CD14-positive monocyte (primary cell): Measurements from ENCODE around the gene SCNN1B. TPM values are rescaled to one million over a fixed set of nuclear protein-coding genes. Genes with fewer than 3 reads are reported as not detected.
"Not testable (repeated sequence)": the region's sequence is repeated elsewhere in the genome, so short reads cannot be mapped to it uniquely, and the experiment has no call there.

Experiments used
- DNase-seq, 3 donors: peaks; one replicate each; pipeline ENCODE4 v3.0.0-alpha.2; 2011 to 2022
- H2AFZ ChIP-seq: 2 replicates; pipeline ENCODE4 v1.6.0; 2012; ENCODE audit warnings: mild to moderate bottlenecking, low read depth, low read length, inconsistent platforms; ENCODE audit not compliant: insufficient read depth, poor library complexity, severe bottlenecking
- H3K27ac ChIP-seq, 2 donors: 1 replicate in 1 of 2; 2 replicates in 1 of 2; pipeline ENCODE4 v1.5.1; 2012 to 2013; ENCODE audit warnings: low read length in 2 of 2, control low read depth in 1 of 2, inconsistent platforms in 1 of 2, low read depth in 1 of 2, mild to moderate bottlenecking in 1 of 2
- H3K27me3 ChIP-seq, 2 donors: one replicate each; pipeline versions ENCODE4 v1.6.0 to v1.6.1; 2011 to 2013; ENCODE audit warnings: low read length in 2 of 2; ENCODE audit not compliant: control insufficient read depth in 2 of 2, insufficient read depth in 2 of 2
- H3K36me3 ChIP-seq, 2 donors: replicated peaks in 1 of 2; 1 replicate in 1 of 2; 2 replicates in 1 of 2; pipeline versions ENCODE4 v1.5.1 to v1.6.1; 2012 to 2013; ENCODE audit warnings: low read length in 2 of 2, control low read depth in 1 of 2, inconsistent platforms in 1 of 2, mild to moderate bottlenecking in 1 of 2; ENCODE audit not compliant: insufficient read depth in 2 of 2, control insufficient read depth in 1 of 2
- H3K4me1 ChIP-seq, 2 donors: 1 replicate in 1 of 2; 2 replicates in 1 of 2; pipeline versions ENCODE4 v1.5.1 to v1.6.1; 2012 to 2013; ENCODE audit warnings: low read length in 2 of 2, control low read depth in 1 of 2, inconsistent platforms in 1 of 2, mild to moderate bottlenecking in 1 of 2, moderate library complexity in 1 of 2; ENCODE audit not compliant: insufficient read depth in 2 of 2, control insufficient read depth in 1 of 2
- H3K4me2 ChIP-seq: replicated peaks from 2 replicates; pipeline ENCODE3; 2012; ENCODE audit warnings: low read length, moderate library complexity, mild to moderate bottlenecking; ENCODE audit not compliant: poor library complexity, severe bottlenecking; ENCODE audit errors: extremely low read depth
- H3K4me3 ChIP-seq, 3 experiments: fragments of 200-600 bp in 1 of 3; sonication (generic) in 1 of 3; replicated peaks in 1 of 3; 1 replicate in 2 of 3; 2 replicates in 1 of 3; pipeline ENCODE4 v1.5.1; 2011 to 2013; ENCODE audit warnings: low read length in 3 of 3, mild to moderate bottlenecking in 3 of 3, control low read depth in 2 of 3, low read depth in 2 of 3, inconsistent platforms in 1 of 3, moderate library complexity in 1 of 3
- H3K79me2 ChIP-seq: 2 replicates; pipeline ENCODE4 v1.6.0; 2012; ENCODE audit warnings: mild to moderate bottlenecking, control low read depth, inconsistent platforms, low read length, moderate library complexity; ENCODE audit not compliant: insufficient read depth
- H3K9ac ChIP-seq: 2 replicates; pipeline ENCODE4 v1.6.0; 2017; ENCODE audit warnings: low read length, mild to moderate bottlenecking; ENCODE audit not compliant: insufficient read depth, poor library complexity, severe bottlenecking
- H3K9me3 ChIP-seq, 2 donors: replicated peaks in 1 of 2; 1 replicate in 1 of 2; 2 replicates in 1 of 2; pipeline versions ENCODE4 v1.5.1 to v1.6.1; 2012 to 2013; ENCODE audit warnings: low read length in 2 of 2, control low read depth in 1 of 2; ENCODE audit not compliant: control insufficient read depth in 1 of 2, insufficient read depth in 1 of 2
- H4K20me1 ChIP-seq: 2 replicates; pipeline ENCODE4 v1.6.0; 2012; ENCODE audit warnings: mild to moderate bottlenecking, low read length, control low read depth, moderate library complexity; ENCODE audit not compliant: insufficient read depth
- H3K27ac Mint-ChIP-seq, 7 donors: one replicate each; pipeline ENCODE4 v1.8.0; 2020; ENCODE audit warnings: mild to moderate bottlenecking in 7 of 7, mixed read lengths in 7 of 7, moderate library complexity in 6 of 7, inconsistent platforms in 2 of 7
- H3K27me3 Mint-ChIP-seq, 3 donors: one replicate each; pipeline ENCODE4 v1.8.0; 2021 to 2022; ENCODE audit warnings: low read depth in 3 of 3, mild to moderate bottlenecking in 3 of 3, mixed read lengths in 3 of 3, moderate library complexity in 3 of 3, inconsistent platforms in 1 of 3
- H3K36me3 Mint-ChIP-seq, 2 donors: one replicate each; pipeline ENCODE4 v1.8.0; 2020; ENCODE audit warnings: mixed read lengths in 2 of 2, inconsistent platforms in 1 of 2, mild to moderate bottlenecking in 1 of 2
- H3K4me1 Mint-ChIP-seq: one replicate; pipeline ENCODE4 v1.8.0; 2020; ENCODE audit warnings: mild to moderate bottlenecking, mixed read lengths
- H3K4me3 Mint-ChIP-seq, 2 donors: one replicate each; pipeline ENCODE4 v1.8.0; 2020; ENCODE audit warnings: mild to moderate bottlenecking in 2 of 2, mixed read lengths in 2 of 2, moderate library complexity in 1 of 2
- H3K9me3 Mint-ChIP-seq, 7 donors: one replicate each; pipeline ENCODE4 v1.8.0; 2020 to 2022; ENCODE audit warnings: mixed read lengths in 7 of 7, mild to moderate bottlenecking in 6 of 7, moderate library complexity in 6 of 7, inconsistent platforms in 2 of 7
- CTCF ChIP-seq: fragments of 200-600 bp; IDR thresholded peaks from one replicate; pipeline ENCODE4 v1.8.0; 2022; ENCODE audit warnings: antibody characterized with exemption, mild to moderate bottlenecking
- WGBS: methylation state at CpG from one replicate; pipeline ENCODE4 v1.1.5; 2013; ENCODE audit warnings: missing lambda C conversion rate; ENCODE audit not compliant: insufficient coverage; 5-methylcytosine and 5-hydroxymethylcytosine counted together
- intact Hi-C, 2 donors: fragments of 100-400 bp; cut with micrococcal nuclease; formaldehyde crosslinking; loops; one replicate each; pipeline versions ENCODE4 v1.15.0 to v1.15.1; 2023
- polyA plus RNA-seq, 3 donors: library from polyadenylated mRNA; depleted of rRNA in 1 of 3; unstranded in 2 of 3; stranded (reverse) in 1 of 3; fragments of 300-500 nt in 2 of 3; fragments of >200 nt in 1 of 3; fragmentation: Illumina TruSeq in 2 of 3; gene quantifications; 1 replicate in 2 of 3; 2 replicates in 1 of 3; pipeline ENCODE4 v1.2.3, GENCODE V29; 2012 to 2021

SCNN1B gene
- polyA plus RNA-seq, 3 donors = not detected

GRCh38 chr16:23362460-23363317 lies 60.6 kb downstream of the SCNN1B start:
- H3K36me3 ChIP-seq = no peaks in the 10 kb centered on the region
- no peak for TF ChIP-seq CTCF
- DNase-seq = no peak
- peaks cover 0 to 3% (median 0%) of the 10 kb centered on the region in 7 donors for H3K9me3 Mint-ChIP-seq
- no peaks in the 10 kb centered on the region for H4K20me1 ChIP-seq
- H3K36me3 Mint-ChIP-seq = no peaks in the 10 kb centered on the region
- H3K27me3 ChIP-seq = no peaks in the 10 kb centered on the region
- intact Hi-C loops = no loop called here
- H3K4me1 Mint-ChIP-seq = peaks cover 1% of the 10 kb centered on the region
- WGBS = 96% methylated on average over 6 of the region's 11 CpGs
- no peak overlapping the region for H3K27ac Mint-ChIP-seq
- H3K9ac ChIP-seq = no peak overlapping the region
- no peak overlapping the region for H2AFZ ChIP-seq
- peaks cover 1 to 6% (median 5%) of the 10 kb centered on the region in 3 donors for H3K27me3 Mint-ChIP-seq
- no peak overlapping the region for H3K27ac ChIP-seq
- no peaks in the 10 kb centered on the region for H3K9me3 ChIP-seq
- no peak overlapping the region for H3K4me3 ChIP-seq
- H3K4me1 ChIP-seq = no peaks in the 10 kb centered on the region
- no peaks in the 10 kb centered on the region for H3K79me2 ChIP-seq
- H3K4me3 Mint-ChIP-seq = no peak overlapping the region
- H3K4me2 ChIP-seq = no peak overlapping the region

GRCh38 chr16:23365602-23366240 lies 63.6 kb downstream of the SCNN1B start:
- intact Hi-C loops = no loop called here
- no peak overlapping the region for H3K9ac ChIP-seq
- no peaks in the 10 kb centered on the region for H3K9me3 ChIP-seq
- H3K4me1 ChIP-seq = no peaks in the 10 kb centered on the region
- 19% methylated on average over 2 of the region's 5 CpGs for WGBS
- Mint-ChIP-seq H3K4me3 (no peak overlapping the region), H3K4me1 (peaks cover 1% of the 10 kb centered on the region), H3K36me3 (no peaks in the 10 kb centered on the region), H3K27me3 (peaks cover 1 to 5% (median 4%) of the 10 kb centered on the region in 3 donors), H3K27ac (no peak overlapping the region), H3K9me3 (peaks cover 0 to 3% (median 0%) of the 10 kb centered on the region in 7 donors)
- no peak overlapping the region for H3K27ac ChIP-seq
- H3K36me3 ChIP-seq = no peaks in the 10 kb centered on the region
- TF ChIP-seq CTCF = no peak
- no peak overlapping the region for H3K4me3 ChIP-seq
- no peak overlapping the region for H3K4me2 ChIP-seq
- H3K27me3 ChIP-seq = no peaks in the 10 kb centered on the region
- no peaks in the 10 kb centered on the region for H3K79me2 ChIP-seq
- no peak for DNase-seq
- H2AFZ ChIP-seq = no peak overlapping the region
- H4K20me1 ChIP-seq = no peaks in the 10 kb centered on the region

- H2AFZ ChIP-seq, H3K79me2 ChIP-seq, H3K4me3 ChIP-seq, H4K20me1 ChIP-seq, H3K9ac ChIP-seq, H3K27me3 ChIP-seq, H3K4me3 Mint-ChIP-seq, DNase-seq, H3K27me3 Mint-ChIP-seq, H3K4me2 ChIP-seq, H3K36me3 ChIP-seq, H3K9me3 ChIP-seq, H3K4me1 Mint-ChIP-seq, intact Hi-C loops, H3K4me1 ChIP-seq, H3K27ac ChIP-seq, H3K27ac Mint-ChIP-seq, H3K9me3 Mint-ChIP-seq, H3K36me3 Mint-ChIP-seq: not testable (repeated sequence)
- 93% methylated on average over 5 of the region's 7 CpGs for WGBS
Observed at GRCh38 chr16:23366341-23366740, 64.2 kb downstream of the SCNN1B start.
